Thoracic aorta (tissue), 2 donors: ENCODE measurements around the gene EFS. TPM values are rescaled to one million over a fixed set of nuclear protein-coding genes. Genes with fewer than 3 reads are reported as not detected.
A peak's percentile ranks its signal among the peaks of the same experiment; 100 is the strongest.

Experiments
- ATAC-seq: fragments of 150-250 bp; one replicate; pipeline ENCODE4 v1.8.0; 2017; ENCODE audit warnings: low read depth; ENCODE audit not compliant: insufficient number of reproducible peaks, low FRiP score
- DNase-seq: peaks from one replicate; pipeline ENCODE4 v3.0.0-alpha.2; 2020; ENCODE audit warnings: low spot score
- H3K27ac ChIP-seq, 2 donors: fragments of 200-600 bp; sonication (generic); 1 replicate in 1 of 2; 2 replicates in 1 of 2; pipeline ENCODE4 v1.5.1; 2016; ENCODE audit warnings: mild to moderate bottlenecking in 2 of 2, moderate library complexity in 2 of 2
- H3K27me3 ChIP-seq: fragments of 200-600 bp; sonication (generic); replicated peaks from 2 replicates; pipeline ENCODE4 v1.6.0; 2016; ENCODE audit warnings: mild to moderate bottlenecking; ENCODE audit not compliant: insufficient read depth
- H3K36me3 ChIP-seq: fragments of 200-600 bp; sonication (generic); one replicate; pipeline ENCODE4 v1.5.1; 2016
- H3K4me1 ChIP-seq, 2 donors: fragments of 200-600 bp; sonication (generic); 1 replicate in 1 of 2; 2 replicates in 1 of 2; pipeline versions ENCODE4 v1.5.1 to v1.6.0; 2016; ENCODE audit warnings: low read depth in 2 of 2, mild to moderate bottlenecking in 1 of 2; ENCODE audit not compliant: control insufficient read depth in 1 of 2
- H3K4me3 ChIP-seq: fragments of 200-600 bp; sonication (generic); 2 replicates; pipeline ENCODE4 v1.5.1; 2016; ENCODE audit warnings: mild to moderate bottlenecking
- H3K9me3 ChIP-seq: fragments of 200-600 bp; sonication (generic); 2 replicates; pipeline ENCODE4 v1.5.1; 2016
- total RNA-seq, 2 donors: library from RNA; depleted of rRNA; stranded (reverse); fragments of >200 nt; gene quantifications; one replicate each; pipeline versions ENCODE4 v1.1.0 to v1.2.3, GENCODE V29; 2016
- TF ChIP-seq, protein P1 (sequence below): fragments of 200-600 bp; sonication (generic); IDR thresholded peaks from one replicate; pipeline ENCODE4 v1.5.1; 2019; ENCODE audit warnings: antibody characterized with exemption

Gene EFS
- total RNA-seq, 2 donors from 2014 or later: 23.3 to 38.2 TPM

- no peaks in the 10 kb centered on the region for H3K9me3 ChIP-seq
- peak; percentile 54 for ATAC-seq
- TF ChIP-seq, protein P1, sequence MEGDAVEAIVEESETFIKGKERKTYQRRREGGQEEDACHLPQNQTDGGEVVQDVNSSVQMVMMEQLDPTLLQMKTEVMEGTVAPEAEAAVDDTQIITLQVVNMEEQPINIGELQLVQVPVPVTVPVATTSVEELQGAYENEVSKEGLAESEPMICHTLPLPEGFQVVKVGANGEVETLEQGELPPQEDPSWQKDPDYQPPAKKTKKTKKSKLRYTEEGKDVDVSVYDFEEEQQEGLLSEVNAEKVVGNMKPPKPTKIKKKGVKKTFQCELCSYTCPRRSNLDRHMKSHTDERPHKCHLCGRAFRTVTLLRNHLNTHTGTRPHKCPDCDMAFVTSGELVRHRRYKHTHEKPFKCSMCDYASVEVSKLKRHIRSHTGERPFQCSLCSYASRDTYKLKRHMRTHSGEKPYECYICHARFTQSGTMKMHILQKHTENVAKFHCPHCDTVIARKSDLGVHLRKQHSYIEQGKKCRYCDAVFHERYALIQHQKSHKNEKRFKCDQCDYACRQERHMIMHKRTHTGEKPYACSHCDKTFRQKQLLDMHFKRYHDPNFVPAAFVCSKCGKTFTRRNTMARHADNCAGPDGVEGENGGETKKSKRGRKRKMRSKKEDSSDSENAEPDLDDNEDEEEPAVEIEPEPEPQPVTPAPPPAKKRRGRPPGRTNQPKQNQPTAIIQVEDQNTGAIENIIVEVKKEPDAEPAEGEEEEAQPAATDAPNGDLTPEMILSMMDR: no peak
- peak; percentile 77 for DNase-seq
- peak within 1 kb of the TSS; percentile 86 to 95 for H3K27ac ChIP-seq
- no peaks in the 10 kb centered on the region for H3K27me3 ChIP-seq
- peak within 1 kb of the TSS; percentile 82 for H3K4me3 ChIP-seq
- H3K4me1 ChIP-seq: peaks cover 22 to 47% of the 10 kb centered on the region in 2 donors
- H3K36me3 ChIP-seq: peaks cover 10% of the 10 kb centered on the region
These were observed 58.4 kb downstream of the EFS start, which contains the start of gene BCL2L2 for GRCh38 chr14:23306412-23307145. BCL2L2 (plus strand) TSS chr14:23306833; CDS start chr14:23307768, 935 bp downstream.

Other genes with a start within 250 kb of the EFS start
- gene CEBPE, start 245.9 kb downstream of the EFS start, total RNA-seq: not detected
- gene SLC7A8, start 181.5 kb downstream of the EFS start, total RNA-seq: 10 to 100 TPM; 18.4 to 28.0 TPM
- gene RNF212B, start 127.2 kb downstream of the EFS start, total RNA-seq: not detected
- gene HOMEZ, start 79.0 kb downstream of the EFS start, total RNA-seq: 1 to 10 TPM; 4.6 to 6.2 TPM
- gene PPP1R3E, start 62.3 kb downstream of the EFS start, total RNA-seq: 1 to 10 TPM; 8.7 TPM
- gene BCL2L2, start 58.3 kb downstream of the EFS start, total RNA-seq: 10 to 100 TPM; 50.6 to 74.4 TPM
- gene PABPN1, start 43.7 kb downstream of the EFS start, total RNA-seq: 10 to 100 TPM; 44.8 to 54.9 TPM
- gene SLC22A17, start 12.3 kb downstream of the EFS start, total RNA-seq: 10 to 100 TPM; 55.1 to 72.3 TPM
- not detected for gene IL25, start 7.6 kb upstream of the EFS start, total RNA-seq
- gene CMTM5, start 11.9 kb upstream of the EFS start, total RNA-seq: 1 to 10 TPM in 1 of 2 donors, not detected in 1; 2.6 TPM
- not detected for gene MYH6, start 43.1 kb upstream of the EFS start, total RNA-seq
- under 1 TPM in 1 of 2 donors, not detected in 1; 0.81 TPM for gene MYH7, start 70.5 kb upstream of the EFS start, total RNA-seq
- 10 to 100 TPM; 29.1 to 46.3 TPM for gene NGDN, start 104.5 kb upstream of the EFS start, total RNA-seq
- 1 to 10 TPM in 1 of 2 donors, under 1 TPM in 1; 0.49 to 1.5 TPM for gene ZFHX2, start 186.6 kb upstream of the EFS start, total RNA-seq
- gene THTPA, start 191.1 kb upstream of the EFS start, total RNA-seq: 10 to 100 TPM; 17.8 to 30.9 TPM
- 10 to 100 TPM; 36.4 to 61.7 TPM for gene AP1G2, start 202.6 kb upstream of the EFS start, total RNA-seq
- 1 to 10 TPM in 1 of 2 donors, not detected in 1; 1.3 TPM for gene JPH4, start 213.6 kb upstream of the EFS start, total RNA-seq